SW480 (cell line): Measurements from ENCODE around the gene CAMK2N1.
"Not testable (repeated sequence)": the region's sequence is repeated elsewhere in the genome, so short reads cannot be mapped to it uniquely, and the experiment has no call there.

ENCODE experiments used
- DNase-seq: peaks from one replicate; pipeline ENCODE4 v3.0.0-alpha.2; 2016; ENCODE audit warnings: low spot score

The CAMK2N1 gene

DNA sequence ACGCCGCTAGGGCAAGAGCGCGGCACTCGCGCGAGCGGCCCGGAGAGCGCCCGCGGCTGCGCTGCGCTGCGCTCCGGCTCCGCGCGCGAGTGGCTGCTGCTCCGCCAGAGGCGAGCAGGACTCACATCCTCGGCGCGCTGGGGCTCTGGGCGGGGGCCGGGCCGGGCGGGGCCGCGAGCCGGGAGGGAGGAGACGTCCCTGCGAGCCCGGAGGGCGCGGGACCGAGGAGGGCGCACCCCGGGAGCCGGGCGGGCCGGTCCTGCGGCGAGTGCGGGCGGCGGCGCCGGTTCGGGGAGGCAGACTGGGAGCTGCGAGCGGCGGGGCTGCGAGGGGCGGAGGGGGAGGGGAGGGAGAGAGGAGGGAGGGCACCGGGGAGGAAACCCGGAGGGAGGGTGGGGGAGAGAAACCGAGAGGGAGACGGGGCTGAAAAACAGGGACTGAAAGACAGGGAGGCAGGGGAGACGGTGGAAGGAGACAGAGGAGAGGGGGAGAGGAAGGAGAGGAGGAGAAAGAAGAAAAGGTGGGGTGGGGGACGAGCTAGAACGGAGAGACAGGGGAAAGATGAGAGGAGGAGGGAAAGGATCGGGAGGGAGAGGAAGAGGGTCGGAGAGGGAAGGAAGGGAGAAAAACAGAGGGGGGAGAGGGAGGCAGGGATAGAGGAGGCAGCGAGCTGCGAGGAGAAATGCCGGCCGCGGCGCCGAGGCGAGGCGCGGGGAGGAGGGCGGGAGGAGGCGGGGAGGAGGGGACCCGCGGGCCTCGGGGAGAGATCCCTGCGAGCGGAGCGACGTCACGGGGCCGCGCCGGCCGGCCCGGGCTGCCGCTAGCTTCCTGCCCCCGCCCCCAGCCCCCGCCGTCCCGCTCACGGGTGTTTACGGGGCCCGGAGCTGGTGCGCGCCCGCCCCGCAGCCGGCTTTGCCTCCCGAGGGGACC lies at the start of gene CAMK2N1:
Gene CAMK2N1, minus strand, starts transcription at position 684 of the 930 bp plus-strand sequence. CDS start 831 bp downstream, outside the sequence.
- DNase-seq: peak; percentile 41

DNA sequence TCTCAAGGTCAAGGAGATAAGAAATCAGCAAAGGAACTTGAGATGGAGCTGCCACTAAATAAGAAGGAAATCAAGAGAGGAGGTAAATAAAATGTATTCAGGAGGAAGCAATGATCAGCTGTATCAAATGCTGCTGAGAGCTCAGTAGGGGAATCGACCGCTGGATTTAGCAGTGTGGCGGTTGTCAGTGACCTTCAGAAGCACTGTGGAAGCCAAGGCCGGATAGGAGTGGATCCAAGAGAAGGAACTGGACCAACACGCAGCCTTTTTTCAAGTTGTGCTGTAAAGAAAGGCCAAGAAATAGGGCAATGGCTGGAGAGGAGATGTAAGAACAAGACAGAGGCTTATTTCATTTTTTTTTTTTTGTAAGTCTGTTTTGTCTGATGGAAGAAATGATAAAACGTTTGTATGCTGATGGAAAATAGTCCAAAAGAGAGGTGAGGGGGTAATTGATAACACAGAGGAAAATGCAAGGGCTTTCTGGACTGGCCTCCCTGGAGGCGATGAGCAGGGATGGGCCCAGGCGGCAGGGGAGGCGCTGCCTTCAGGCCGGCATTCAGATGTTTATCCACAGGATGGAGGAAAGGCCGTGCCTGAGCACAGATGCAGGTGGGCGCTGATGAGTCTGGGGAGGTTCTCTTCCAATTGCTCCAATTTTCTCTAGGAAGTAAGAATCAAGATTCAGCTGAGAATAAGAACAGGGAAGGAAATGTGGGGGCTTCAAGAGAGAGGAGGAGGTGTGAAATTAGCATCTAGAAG lies 48.8 kb upstream of the CAMK2N1 start:
- no peak for DNase-seq

DNA sequence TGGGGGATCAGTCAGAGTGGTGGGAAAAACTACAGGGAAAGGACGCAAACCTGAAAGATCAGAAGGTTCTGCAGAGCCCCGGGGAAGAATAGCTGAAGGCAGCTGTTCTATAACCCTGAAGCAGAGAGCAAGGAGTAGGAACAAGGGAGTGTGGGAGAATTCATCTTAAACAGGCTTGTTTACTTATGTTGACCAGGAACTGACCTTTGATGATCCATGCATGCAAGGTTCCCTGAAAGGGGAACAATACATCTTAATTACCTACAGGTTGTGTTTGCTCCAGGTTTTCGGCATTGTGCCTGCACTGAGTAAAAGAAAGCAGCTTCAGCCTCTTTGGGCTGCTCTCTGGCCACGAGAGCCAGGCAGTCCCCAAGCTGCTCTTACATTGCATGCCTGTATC lies 47.6 kb upstream of the CAMK2N1 start:
- no peak for DNase-seq

DNA sequence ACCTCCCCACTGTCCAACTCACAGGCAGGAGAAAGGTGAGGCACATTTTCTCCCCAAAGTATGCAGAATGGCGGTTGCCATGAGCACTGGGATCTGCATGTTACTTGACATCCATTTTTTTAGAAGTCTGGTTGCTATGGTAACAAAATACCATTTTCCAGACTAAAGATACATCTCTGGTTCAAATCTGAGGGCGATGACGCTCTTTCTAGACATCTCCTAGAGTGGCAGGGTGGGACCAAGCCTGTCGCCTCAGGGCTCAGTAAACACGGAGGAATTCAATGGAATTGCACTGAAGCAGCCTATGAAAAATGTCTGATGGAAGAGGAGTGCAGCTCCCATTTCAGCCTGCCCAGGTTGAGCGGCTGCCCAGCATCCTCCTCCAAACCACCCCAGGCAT lies 44.9 kb upstream of the CAMK2N1 start:
- no peak for DNase-seq

DNA sequence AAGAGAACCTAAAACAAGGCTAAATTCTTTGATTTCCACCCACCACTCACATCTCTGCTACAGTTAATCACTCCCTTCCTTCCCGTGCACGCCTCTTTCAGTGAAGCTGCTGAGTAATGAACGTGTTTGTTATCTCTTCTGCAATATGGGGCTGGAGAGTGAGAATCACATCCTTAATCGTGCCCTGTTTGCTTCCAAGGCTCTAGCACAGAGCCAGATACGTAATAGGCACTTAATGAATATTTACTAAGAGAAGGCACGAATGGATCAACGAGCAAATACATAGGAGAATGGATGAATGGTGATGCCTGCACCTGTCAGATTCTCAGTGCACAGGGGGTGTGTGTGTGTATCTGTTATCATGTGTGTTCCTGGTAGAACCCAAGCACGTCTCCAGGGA lies 44.3 kb upstream of the CAMK2N1 start:
- no peak for DNase-seq

DNA sequence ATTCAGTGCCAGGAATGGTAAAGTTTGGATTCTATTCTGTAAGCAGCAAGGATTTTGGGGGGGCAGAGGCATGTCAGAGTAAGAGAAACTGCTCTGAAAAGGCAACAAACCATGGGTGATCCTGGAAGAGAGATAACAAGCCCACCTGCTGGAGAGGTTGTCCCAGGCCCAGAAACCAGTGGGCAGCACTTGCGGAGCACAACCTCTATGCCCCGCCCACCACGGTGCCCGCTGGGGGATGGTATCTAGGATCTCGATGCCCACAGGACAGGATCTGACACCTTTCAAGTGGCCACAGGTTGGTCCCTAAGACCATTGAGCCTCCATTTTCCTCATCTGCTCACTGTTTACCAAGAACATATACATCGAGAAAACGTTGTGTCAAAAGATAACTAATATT lies 42.2 kb upstream of the CAMK2N1 start:
- DNase-seq: no peak

DNA sequence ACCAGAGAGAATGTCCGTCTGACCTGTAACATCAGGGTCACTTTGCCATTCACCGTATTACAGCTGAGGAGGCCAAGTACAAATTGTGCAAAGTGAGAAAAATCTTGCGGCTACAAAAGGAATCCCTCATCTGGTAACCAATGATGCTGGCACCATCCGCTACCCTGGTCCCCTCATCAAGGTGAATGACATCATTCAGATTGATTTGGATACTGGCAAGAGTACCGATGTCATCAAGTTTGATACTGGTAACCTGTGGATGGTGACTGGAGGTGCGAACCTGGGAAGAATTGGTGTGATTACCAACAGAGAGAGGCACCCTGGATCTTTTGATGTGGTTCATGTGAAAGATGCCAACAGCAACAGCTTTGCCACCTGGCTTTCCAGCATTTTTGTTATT lies 40.3 kb upstream of the CAMK2N1 start:
- no peak for DNase-seq

DNA sequence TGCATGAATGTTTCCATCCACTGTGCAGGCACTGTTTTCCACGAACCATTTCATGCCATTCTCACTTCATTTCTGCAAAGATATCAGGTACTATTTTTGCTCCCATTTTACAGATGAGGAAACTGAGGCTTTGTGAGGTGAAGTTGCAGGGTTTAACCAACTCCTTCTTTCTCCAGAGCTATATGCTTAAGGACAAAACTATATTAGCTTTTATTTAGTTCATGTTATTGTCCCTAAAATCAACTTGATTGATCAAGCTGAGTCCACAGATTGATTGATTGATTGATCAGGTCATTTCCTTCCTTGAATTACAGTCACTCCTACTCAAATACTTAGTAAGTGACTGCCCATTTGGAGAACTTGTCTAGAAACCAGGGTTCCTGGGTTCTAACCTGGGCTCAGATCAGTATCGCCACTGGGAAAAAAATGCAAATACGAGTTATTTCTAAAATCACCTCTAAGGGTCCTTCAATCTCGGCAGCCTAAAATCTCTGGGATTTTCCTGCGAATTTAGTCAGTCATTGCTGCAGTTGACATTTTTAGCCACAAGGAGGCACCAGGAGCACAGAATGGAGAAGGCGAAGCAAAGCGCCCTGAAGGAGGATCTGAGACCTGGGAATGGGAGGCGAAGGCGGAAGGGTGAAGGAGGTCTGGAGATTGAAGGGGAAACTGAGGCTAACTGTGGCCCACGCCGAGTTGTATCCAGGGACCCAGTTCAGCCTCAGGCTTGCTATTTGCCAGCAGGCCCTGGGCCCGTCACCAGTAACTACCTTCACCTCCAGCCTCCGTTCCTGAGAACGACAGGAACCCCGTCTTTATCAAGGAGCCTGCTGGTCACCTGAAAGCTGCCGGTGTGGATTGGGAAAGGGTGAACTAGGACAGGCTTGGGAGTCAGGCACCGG lies 36.2 kb upstream of the CAMK2N1 start:
- DNase-seq: peak; percentile 61

DNA sequence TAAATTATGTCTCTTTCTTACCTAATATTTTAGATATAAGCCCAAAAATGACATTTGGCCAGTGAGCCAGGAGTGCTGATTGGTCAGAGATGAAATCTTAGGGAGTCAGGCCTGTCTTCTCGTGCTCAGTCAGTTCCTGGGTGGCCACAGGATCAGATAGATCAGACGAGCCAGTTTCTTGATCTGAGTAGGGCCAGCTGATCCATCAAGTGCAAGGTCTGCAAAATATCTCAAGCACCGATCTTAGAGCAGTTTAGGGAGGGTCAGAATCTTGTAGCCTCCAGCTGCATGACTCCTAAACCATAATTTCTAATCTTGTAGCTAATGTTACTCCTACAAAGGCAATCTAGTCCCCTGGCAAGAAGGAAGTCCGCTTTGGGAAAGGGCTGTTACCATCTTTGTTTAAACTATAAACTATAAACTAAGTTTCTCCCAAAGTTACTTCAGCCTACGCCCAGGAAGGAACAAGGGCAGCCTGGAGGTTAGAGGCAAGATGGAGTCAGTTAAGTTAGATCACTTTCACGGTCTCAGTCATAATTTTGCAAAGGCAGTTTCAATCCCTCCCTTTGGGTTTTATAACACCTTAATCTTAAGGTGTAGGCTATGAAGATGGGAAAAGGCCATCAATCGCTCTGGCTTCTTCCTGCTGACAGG lies 33.7 kb upstream of the CAMK2N1 start:
- not testable (repeated sequence) for DNase-seq

DNA sequence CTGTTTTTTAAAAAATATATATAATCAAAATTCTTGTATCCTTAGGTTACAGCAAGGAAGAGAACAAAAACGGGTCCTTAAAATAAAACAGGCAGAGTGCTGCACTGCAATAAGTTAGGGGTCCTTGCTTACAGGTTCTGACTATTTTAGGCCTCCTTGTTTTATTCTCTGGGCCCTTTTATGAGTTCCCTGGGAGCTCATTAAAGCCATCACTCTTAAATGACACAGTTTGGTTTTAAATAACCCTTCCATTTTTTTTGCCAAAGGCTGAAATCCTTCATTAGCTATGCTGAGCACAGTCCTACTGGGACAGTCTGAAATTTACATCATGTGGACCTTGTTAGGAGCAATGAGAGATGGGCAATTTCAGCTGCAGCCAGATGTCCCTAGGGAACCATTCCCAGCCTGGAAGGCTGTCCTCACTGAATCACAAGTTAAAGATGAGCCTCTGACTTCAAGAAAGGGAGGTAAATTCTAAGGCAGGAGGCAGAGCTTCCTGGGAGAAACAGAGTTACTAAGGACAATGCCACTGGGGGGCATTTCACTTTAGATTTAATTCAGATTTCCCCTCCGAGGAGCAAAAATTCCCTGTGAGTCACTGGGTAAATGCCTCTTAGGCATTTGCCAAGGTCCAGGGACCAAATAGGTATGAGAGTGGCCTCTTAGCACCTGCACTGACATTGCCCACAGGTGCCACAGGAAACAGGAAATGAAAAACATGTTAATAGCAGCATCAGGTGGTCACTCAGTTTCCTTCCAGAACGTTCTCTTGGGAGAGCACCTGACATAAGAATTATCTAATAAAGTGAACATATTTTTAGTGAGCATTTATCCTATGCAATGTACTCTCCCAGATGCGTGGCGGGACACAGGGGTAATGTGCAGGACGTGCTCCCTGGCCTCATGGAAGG lies 25.8 kb upstream of the CAMK2N1 start:
- DNase-seq: no peak

DNA sequence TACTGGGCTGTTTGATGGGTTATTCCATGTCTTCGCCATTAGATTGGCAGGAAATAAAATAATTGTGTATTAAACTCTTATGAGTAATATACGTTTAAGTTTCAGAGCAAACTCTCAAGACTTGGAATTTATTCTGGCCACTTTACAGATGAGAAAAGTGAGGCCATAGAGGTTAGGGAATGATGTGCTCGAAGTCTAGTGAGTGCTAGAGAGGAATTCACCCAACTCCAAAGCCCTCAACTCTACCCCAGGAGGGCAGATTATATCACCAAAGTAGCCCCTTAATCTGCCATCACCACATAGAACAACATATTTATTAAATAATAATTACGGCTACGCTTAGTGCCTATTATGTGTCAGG lies 22.4 kb upstream of the CAMK2N1 start:
- DNase-seq: no peak

DNA sequence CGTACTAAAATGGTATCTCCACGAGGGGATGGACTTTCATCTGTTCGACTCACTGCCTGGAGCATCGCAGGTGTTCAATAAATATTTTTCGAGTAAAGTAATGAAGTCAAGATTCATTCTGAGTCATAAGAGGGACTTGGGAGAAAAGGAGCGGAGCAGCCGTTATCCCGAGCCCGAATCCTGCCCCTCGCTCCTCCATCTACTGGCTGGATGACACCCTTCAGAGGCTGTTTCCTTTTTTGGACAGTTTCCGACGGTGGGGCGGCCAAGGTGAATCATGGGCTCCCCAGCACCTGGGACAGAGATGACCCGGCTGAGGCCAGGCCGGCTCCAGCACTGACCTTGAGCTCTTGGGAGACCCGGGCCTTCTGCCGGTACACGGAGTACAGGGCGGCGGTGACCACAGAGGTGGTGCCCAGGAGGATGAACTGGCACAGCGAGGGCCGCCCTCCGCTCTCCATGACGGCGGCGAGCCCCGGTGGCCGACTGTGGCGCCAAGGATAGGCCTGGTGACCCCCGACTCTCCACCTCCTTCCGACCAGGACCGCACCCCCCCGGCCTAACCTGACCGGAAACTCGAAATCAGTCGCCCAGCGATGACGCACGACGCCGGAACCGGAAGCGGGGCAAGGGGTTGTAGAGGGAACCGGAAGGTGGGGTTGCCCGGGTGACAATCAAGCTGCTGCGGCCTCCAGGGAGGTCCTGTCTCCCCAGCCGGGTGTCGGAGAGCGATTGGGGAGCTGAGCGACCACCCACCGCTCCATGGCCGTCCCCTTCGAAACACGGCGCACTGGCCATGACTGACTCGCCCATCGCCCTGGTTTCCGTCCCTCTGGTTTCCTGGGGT lies 21.8 kb upstream of the CAMK2N1 start, which contains the start of gene MUL1:
Gene MUL1, minus strand, starts transcription at position 588 of the 847 bp plus-strand sequence. Its CDS starts 127 bp downstream, at position 461.
- DNase-seq: peak; percentile 84

DNA sequence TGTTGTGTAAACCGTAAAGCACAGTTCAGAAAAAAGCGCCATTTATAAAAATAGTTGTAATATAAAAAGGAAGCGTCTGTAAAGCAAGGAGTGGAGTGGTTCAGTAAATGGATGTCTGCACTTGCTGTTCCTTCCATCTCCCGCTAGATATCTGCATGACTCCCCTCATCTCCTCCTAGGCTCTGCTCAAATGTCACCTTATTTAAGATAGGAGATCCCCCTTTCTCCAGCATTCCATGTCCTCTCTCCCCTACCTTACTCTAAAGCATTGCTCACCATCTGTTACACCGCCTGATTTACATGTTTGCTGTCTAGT lies 21.2 kb upstream of the CAMK2N1 start:
- no peak for DNase-seq

DNA sequence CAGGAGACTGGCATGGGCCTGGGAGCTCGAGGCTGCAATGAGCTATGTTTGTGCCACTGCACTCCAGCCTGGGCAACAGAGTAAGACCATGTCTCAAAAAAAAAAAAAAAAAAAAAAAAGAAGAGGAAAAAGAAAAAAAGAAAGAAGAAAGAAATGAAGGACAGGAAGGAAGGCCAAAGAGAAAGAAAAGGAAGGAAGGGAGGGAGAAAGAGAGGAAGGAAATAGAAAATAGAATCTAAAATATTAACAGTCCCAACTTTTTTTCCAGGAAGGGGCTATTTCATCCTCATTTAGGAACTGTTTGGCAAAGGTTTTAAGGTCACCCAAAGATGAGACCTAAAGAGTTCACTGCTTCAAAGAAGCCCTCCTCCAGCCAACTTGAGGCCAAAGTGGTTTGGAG lies 19.5 kb upstream of the CAMK2N1 start:
- no peak for DNase-seq

DNA sequence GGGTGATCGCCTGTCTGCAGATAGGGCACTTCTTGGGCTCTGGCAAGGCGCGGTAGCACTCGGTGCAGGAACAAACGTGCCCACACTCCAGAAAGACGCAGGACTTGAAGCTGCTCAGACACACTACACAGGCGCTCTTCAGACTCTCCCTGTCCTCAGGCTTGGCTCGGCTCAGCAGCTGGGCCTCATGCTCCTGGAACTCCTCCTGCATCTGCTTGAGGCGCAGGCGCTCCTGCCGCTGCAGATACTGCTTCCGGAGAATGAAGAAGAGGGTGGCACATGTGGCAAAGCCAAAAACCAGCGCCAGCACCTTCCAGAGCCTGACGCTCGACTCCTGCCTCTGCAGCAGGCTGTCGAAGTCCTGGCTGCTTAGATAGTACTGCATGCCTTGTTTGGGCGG lies 14.7 kb upstream of the CAMK2N1 start:
- DNase-seq: no peak

DNA sequence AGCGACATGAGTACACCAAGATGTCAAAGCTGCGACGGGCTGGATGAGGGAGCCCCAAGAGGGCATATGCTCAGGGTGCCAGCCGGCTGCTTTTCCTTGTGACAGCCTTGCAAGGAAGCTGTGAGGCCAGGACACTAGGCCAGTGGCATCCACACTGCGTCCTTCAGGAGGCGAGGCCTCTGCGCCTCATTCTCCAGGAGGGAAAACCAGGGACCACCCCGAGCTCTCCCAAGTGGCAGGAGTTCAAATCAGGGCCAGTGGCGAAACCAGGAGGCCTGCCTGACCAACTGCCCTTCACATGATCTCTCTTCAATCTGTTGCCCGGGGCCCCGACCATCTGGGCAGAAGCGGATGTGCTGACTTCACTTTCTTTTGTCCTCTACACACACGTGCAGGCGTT lies 13.7 kb upstream of the CAMK2N1 start:
- no peak for DNase-seq

DNA sequence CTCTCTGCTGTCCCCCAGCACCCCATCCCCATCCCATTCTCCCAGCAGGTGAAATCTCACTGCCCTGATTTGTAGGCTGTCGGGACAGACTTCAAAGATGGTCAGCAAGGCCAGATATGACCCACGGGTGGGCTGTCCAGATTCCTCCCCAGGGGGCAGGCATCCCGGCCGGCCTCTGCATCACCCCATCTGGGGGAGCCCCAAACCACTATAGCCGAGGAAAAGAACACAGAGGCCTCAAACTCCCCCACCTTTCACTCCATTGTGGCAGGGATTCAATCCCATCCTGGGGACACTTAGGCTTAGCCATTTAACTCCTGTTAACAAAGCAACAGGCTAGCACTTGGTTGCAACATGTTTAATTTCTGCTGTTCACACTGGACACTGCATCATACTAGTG lies 13.1 kb upstream of the CAMK2N1 start:
- no peak for DNase-seq

DNA sequence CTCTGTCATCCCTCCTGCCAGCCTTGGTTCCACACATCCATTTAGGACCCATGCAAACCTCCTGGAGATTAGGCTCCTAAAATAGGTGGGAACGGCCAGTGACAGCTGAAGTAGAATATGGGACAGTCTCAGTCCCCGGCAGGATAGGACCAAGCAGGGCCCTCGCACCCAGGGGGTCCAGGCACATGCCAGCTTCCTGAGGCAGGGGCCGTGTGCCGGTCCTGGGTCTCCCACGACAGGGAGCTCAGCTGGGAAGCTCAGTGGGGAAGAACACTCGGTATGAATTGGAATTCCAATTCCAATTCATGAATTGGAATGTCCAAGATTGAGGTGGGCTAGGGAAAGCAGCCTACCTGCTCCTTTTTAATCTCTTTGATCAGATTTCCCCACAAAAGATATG lies 12.1 kb upstream of the CAMK2N1 start:
- DNase-seq: no peak

DNA sequence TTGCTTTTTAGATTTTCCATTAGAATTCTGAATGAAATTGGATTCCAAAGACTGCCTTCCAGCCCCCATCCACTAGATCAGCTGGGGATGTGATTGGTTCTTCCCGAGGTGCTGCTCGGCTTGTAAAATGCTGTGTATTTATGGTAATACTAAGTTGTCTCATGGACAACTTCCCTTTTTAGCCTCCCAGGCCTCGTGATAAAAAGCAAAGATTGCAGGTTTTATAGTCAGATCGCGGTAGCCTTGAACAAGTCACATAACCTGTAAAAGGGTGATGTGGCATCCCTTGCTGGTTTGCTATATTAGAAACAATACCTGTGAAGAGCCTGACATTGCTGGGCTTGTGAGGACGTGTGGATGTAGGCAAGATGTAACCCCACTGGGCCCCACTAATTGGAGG lies 11.5 kb upstream of the CAMK2N1 start:
- DNase-seq: no peak
